ENCODE data around the gene MDM2. TPM values are rescaled to one million over a fixed set of nuclear protein-coding genes. Genes with fewer than 3 reads are reported as not detected.
"Not testable (repeated sequence)": the region's sequence is repeated elsewhere in the genome, so short reads cannot be mapped to it uniquely, and the experiment has no call there.

The MDM2 gene
- total and polyA plus RNA-seq, 2 of the 13 experiments (the other 11 are each of a cell fraction or from before 2014, with no cell fraction given), result 29.3 to 314 TPM

DNA sequence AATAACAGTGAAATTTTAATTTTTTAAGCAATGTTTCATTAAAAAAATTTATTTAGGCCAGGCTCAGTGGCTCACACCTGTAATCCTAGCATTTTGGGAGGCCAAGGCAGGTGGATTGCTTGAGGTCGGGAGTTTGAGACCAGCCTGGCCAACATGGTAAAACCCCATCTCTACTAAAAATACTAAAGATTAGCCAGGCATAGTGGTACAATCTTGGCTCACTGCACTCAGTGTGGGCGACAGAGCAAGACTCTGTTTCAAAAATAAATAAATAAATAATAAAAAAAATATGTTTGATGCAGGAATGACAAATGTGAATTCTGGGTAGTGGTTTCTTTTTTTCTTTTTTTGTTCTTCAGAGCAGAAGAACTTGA, 5.6 kb upstream of the MDM2 start:
- Histone ChIP-seq H3K4me1 (ENCODE audit: insufficient read depth, low read length) (peaks cover 40% of the 10 kb centered on the region), H3K79me2 (ENCODE audit: insufficient read depth, low read length) (peaks cover 26% of the 10 kb centered on the region)
- H4K20me1 ChIP-seq (ENCODE audit: insufficient read depth, low read length); H3K9me3 ChIP-seq (ENCODE audit: low read length); H2AFZ ChIP-seq (ENCODE audit: low read length); H3K27ac ChIP-seq (ENCODE audit: extremely low read length, insufficient read depth, low read length); CTCF ChIA-PET (ENCODE audit: low intra/inter-chr PET ratio, low total read pairs); H3K27me3 ChIP-seq (ENCODE audit: control insufficient read depth in 1 of 2, insufficient read depth in 2 of 2, low read length in 2 of 2); BruUV-seq (replicated peaks); ATAC-seq; H3K4me2 ChIP-seq (ENCODE audit: low read depth, low read length); DNase-seq (ENCODE audit: low spot score); FAIRE-seq; H3K9ac ChIP-seq (ENCODE audit: insufficient read depth, low read depth, low read length); in situ Hi-C loops (cut with HindIII; ENCODE audit: extremely low pct_ligation_motif_present, low pct_unique_long_range_greater_than_20kb); POLR2A ChIA-PET; H3K4me3 ChIP-seq (replicated peaks in 1 of 3; ENCODE audit: insufficient read depth in 1 of 3, low read depth in 2 of 3, low read length in 3 of 3); intact Hi-C loops (cut with micrococcal nuclease; ENCODE audit: unreplicated experiment); H3K36me3 ChIP-seq (replicated peaks in 1 of 2; ENCODE audit: control insufficient read depth in 1 of 2, insufficient read depth in 2 of 2, low read length in 2 of 2): not testable (repeated sequence)
- WGBS (ENCODE audit: low lambda C conversion rate), result 90% methylated on average over 2 of the region's 2 CpGs

DNA sequence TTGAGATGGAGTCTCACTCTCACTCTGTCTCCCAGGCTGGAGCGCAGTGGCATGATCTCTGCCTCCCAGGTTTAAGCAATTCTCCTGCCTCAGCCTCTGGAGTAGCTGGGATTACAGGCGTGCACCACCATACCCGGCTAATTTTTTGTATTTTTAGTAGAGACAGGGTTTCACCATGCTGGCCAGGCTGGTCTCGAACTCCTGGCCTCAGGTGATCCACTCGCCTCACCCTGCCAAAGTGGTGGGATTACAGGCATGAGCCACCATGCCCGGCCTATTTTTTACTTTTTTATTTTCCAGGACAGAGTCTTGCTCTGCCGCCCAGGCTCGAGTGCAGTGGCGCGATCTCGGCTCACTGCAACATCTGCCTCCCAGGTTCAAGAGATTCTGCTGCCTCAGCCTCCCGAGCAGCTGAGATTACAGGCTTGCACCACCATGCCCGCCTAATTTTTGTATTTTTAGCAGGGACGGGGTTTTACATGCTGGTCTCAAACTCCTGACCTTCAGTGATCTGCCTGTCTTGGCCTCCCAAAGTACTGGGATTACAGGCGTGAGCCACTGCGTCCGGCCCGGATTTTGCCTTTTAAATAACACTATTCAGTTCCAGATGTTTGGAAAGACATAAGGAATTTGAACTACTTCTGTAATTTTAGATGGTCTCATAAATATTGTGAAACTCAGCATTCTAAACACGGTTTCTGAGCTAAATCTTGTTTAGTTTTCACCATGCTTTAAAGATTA, 4.9 kb upstream of the MDM2 start:
- H3K36me3 ChIP-seq (replicated peaks in 1 of 2; ENCODE audit: control insufficient read depth in 1 of 2, insufficient read depth in 2 of 2, low read length in 2 of 2); H2AFZ ChIP-seq (ENCODE audit: low read length); H3K4me2 ChIP-seq (ENCODE audit: low read depth, low read length); H3K27me3 ChIP-seq (ENCODE audit: control insufficient read depth in 1 of 2, insufficient read depth in 2 of 2, low read length in 2 of 2); ATAC-seq; DNase-seq (ENCODE audit: low spot score); H3K9ac ChIP-seq (ENCODE audit: insufficient read depth, low read depth, low read length); in situ Hi-C loops (cut with HindIII; ENCODE audit: extremely low pct_ligation_motif_present, low pct_unique_long_range_greater_than_20kb); CTCF ChIA-PET (ENCODE audit: low intra/inter-chr PET ratio, low total read pairs); BruUV-seq (replicated peaks); H3K9me3 ChIP-seq (ENCODE audit: low read length); H4K20me1 ChIP-seq (ENCODE audit: insufficient read depth, low read length); H3K4me3 ChIP-seq (replicated peaks in 1 of 3; ENCODE audit: insufficient read depth in 1 of 3, low read depth in 2 of 3, low read length in 3 of 3); intact Hi-C loops (cut with micrococcal nuclease; ENCODE audit: unreplicated experiment); FAIRE-seq: not testable (repeated sequence)
- POLR2A ChIA-PET, result interaction anchor here (3.0 to 3.2 kb wide), 2 partner anchors 15 to 57 kb away, joined by 19 to 51 read pairs; partner anchors contain the start of gene SLC35E3
- H3K27ac ChIP-seq (ENCODE audit: extremely low read length, insufficient read depth, low read length), result peak overlapping the region; percentile 6
- peaks cover 40% of the 10 kb centered on the region for H3K4me1 ChIP-seq (ENCODE audit: insufficient read depth, low read length)
- WGBS (ENCODE audit: low lambda C conversion rate), result 83% methylated on average over 19 of the region's 19 CpGs
- H3K79me2 ChIP-seq (ENCODE audit: insufficient read depth, low read length), result peaks cover 26% of the 10 kb centered on the region

Data from HepG2 (cell line).